ENCODE data around the gene UBQLN4.
"Not testable (repeated sequence)": the region's sequence is repeated elsewhere in the genome, so short reads cannot be mapped to it uniquely, and the experiment has no call there.

Gene UBQLN4

DNA sequence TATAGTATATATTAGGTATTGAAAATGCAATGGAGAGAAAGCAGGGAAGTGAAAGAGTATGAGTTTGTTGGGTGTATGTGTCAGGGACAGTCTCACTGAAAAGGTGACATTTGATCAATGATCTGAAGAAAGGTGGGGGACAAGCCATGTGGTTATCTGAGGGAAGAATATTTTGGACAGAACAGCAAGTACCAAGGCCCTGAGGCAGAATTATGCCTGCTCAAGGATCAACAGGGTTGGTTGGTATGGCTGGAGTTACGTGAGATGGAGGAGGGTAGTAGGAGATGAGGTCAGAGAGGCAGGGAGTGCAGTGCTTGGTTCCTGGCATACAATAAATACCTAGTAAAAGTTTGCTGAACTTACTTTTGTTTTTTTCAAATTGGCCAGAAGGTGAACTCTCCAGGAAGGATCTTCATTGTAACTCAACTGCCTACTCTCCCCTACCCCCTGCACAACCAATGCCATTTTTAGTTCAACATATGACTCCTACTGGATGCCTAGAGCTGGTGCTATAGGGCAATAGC lies 2.8 kb upstream of the UBQLN4 start:
- no peak for DNase-seq

DNA sequence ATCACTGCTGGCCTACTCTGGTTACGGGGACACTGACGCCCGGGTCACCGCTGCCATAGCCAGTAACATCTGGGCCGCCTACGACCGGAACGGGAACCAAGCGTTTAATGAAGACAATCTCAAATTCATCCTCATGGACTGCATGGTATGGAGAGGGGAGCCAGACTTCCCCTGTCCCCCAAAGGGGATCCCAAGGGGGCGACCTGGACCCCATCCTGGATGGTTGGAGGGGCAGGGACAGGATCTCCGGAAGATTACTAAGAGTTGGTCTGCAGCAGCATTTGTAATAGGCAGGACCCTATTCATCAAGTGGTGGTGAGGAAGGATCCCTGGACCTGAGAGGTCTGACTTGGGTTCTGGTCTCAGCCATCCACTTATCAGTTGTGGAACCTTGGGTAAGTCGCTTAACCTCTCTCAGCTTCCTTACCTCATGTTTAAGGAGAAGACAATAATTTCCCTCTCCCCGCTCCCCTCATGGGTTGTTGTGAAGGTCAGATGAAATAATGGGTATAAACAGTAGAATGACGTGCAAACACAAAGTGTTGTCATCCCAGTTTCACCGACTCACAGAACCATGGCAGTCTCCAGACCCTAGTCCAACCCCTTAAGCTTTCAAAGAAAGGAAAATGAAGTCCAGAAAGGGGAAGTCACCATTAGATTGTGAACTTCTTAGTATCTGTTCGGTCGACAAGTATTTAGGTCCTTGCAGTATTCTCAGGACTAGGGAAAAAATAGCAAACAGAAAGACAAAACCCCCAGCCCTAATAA lies 1.9 kb upstream of the UBQLN4 start:
- no peak for DNase-seq

DNA sequence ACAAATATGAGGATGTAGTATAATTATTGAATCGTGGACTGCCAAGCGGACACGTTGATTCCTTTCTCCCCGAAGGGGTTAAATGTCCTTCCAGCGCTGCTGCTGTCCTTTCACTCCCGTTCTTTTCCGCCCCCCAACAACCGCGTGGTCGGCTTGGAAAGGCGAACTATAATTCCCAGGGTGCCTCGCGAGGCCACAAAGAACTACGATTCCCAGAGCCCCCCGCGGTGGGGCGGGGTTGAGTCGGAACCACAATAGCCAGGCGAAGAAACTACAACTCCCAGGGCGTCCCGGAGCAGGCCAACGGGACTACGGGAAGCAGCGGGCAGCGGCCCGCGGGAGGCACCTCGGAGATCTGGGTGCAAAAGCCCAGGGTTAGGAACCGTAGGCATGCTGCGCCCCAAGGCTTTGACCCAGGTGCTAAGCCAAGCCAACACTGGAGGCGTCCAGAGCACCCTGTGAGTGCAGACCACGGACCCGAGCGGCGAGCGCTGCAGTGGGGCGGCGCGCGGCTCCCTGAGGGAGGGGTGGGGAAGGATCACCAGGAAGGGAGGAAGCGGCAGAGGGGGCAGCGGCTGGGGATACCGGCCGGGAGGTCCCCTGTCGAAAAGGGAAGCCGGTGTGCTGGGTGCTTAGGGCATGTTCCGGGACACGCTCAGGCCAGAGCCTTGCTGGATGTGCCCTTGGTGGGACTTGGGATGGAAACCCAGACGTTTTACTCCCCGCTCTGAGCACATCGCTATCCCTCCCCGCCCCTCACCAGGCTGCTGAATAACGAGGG lies 1.1 kb upstream of the UBQLN4 start, which contains the start of gene LAMTOR2:
Gene LAMTOR2, plus strand, starts transcription at position 283 of the 781 bp plus-strand sequence. Its CDS starts 108 bp downstream, at position 391.
- DNase-seq = peak; percentile 98

DNA sequence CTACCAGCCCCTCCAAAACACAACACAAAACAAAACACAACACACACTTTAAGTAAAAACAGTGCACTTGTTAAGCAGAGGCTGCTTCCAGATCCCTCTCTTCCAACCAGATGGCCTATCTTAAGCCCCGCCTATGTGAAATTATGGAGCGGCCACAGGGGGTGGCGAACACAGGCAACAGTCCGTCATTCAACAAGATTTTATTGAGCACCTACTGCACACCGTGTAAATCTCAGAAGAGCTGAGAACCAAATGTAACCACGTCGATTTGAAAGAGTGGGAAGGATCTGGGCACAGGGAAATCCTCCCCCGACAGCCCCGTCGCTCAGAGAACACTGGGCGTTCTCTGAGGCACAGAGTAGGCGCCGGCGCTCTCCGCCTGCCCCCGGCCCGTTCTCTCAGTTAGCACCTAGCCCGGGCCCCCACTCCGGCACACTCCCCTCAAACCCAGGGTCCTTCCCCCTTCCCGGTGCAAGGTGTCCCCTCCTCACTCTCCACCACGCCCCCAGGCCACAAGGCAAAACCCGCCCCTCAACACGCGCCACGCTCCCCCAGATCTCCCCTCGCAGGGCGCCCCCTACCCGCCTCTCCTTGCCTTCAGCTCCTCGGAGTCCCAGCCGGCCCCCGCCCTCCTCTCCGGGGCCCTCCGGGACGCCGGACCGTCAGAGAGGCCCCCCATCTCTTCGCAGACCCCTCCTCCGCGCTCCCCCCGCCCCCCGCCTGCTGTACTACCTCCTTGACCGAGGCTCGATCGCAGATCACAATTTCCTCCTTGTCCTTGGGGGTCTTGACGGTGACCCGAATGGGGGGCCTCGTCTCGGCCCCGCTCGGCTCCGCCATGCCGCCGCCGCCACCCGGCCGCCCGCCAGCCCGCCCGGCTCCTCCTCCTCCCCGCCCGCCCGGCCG lies 483 bp downstream of the UBQLN4 start:
- peak; percentile 73 for DNase-seq

DNA sequence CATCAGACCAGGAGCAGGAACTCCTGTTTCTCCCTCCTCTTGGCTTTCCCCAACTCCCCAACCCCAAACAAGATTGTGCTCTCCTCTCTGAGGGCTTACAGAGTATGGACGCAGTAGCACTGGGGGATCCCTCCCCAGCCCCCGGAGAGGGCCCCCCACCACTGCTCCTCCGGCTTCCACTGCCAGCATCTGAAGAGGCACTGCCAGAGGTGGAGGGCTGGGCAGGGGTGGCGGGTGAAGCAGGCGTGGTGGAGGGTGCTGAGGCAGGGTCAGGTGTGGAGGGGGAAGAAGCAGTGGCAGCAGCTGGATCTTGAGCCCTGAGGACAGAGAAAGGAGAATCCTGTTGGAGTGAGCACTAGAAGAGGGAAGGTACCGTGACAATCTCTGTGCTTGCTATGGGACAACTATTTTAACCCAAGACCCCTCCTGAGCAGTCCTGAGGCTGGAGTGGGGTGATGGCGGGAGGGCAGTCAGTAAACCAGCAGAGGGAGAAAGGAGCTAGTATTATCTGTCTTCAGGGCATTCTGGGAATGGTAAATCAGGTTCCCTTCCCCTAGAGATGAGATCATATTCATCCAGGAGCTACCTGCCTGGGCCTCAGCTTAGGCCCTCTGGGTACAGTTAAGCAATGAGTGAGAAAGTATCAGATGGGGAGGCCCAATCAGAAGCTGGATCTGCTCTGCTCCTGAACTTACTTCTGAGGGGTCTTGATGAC lies 2.4 kb downstream of the UBQLN4 start:
- no peak for DNase-seq

DNA sequence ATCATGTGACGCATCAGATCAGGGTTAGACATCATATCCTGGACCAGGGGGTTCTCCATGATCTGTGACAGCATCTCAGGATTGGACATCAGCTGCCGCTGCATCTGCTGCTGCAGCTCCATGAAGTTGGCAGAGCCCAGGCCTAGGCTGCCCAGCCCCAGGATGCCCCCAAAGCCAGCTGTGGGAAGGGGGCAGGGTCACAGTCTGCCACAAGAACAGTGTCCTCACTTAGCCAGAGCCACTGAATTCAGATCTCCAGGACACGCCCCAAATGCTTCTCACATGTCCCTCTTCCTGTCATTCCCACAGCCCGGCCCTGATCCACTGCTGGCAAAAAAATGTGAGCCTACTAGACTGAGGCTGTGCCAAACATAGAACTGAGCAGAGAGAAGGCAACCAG lies 3.2 kb downstream of the UBQLN4 start:
- DNase-seq = no peak

DNA sequence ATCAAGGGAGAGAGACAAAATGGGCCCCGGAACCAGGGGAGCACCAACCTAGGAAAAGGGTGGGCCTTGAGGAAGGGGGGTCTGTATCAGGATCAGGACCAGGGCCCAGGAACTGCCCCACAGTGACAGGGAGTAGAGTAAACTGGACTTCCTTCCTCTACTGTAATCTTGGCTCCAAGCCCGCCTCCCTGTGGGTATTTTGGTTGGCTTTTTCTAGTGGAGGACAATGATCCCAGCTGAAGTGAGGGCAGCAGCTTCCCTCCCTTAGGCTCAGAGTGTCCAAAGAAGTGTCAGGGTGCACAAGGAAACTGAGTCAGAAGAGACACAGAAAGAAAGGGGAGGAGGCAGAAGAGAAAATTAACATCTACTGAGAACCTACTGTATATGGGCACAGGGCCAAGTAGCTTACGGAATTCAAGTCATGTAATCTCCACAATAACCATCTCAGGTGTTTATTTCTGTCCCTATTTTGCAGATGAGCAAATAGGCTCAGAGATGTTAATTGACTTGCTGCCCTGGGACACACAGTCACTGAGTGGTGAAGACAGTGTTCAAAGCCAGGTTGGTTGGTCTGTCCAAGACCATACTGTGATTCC lies 4.8 kb downstream of the UBQLN4 start:
- DNase-seq = no peak

DNA sequence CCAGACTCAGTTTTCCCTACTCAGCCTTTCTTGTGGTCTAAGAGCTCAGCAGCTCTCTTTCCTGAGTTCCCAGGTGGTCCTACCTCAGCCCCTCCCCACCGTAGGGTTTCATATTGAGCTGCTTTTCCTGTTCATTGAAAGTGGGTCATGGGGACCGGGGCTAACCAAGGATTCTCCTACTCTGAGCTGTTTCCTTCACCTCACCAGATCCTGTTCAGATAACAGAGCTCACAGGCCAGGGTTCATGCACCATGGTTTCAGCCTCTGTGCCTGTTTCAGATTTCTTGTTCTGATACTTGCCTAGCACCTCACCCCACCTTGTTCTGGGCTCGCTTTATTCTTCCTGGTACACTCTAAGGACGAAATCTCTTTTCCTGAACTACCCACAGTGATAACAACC lies 8.5 kb downstream of the UBQLN4 start:
- peak; percentile 62 for DNase-seq

DNA sequence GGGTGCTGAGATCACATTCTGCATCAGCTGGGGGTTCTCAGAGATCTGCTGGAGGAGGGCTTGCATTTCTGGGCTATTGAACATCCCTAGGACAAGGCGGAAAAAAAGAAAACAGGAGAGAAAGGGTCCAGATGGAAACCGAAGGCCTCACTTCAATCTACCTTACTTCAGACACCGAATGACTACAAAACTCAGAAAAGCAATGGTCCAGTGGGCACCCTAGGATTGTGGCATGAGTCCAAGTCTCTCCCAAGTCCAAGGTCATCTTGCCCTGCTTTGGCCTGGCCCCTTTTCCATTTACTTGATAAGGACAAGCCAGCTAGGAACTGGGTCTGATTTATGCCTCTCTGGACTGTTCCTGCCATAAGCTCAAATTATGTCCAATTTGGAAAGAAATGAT lies 10.8 kb downstream of the UBQLN4 start:
- no peak for DNase-seq

DNA sequence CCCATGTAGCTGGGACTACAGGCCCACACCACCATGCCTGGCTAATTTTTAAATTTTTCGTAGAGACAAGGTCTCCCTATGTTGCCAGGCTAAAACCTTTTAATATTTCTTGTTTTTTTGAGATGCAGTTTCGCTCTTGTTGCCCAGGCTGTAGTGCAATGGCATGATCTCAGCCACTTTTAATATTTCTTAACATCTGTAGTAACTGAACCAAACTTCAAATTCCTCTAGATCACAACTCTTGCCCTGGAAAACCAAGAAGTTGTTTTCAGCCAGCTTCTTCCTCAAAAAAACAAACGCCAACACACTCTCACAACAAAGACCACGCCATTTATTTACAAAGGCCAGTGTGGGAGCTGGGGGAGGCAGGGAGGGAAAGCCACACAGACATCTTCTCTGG lies 18.6 kb downstream of the UBQLN4 start:
- DNase-seq = not testable (repeated sequence)

DNA sequence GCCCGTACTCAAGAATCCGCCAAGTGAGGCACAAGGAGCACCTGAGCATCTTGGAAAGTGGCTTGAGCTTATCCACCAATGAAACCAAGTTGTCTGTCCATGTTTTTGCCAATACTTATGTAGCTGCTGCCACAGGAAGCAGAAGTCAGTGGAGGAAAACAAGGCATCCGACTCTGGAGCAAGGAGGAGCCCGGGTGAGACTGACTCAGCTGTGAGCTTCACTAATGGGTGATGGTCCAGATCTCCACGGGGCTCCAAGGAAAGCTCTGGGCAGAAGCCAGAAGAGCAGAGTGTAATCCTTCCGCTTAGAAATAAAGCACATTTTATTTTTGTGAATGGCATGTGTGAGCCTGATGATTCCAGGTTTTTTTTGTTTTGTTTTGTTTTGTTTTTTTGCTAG lies 20.6 kb downstream of the UBQLN4 start:
- no peak for DNase-seq

DNA sequence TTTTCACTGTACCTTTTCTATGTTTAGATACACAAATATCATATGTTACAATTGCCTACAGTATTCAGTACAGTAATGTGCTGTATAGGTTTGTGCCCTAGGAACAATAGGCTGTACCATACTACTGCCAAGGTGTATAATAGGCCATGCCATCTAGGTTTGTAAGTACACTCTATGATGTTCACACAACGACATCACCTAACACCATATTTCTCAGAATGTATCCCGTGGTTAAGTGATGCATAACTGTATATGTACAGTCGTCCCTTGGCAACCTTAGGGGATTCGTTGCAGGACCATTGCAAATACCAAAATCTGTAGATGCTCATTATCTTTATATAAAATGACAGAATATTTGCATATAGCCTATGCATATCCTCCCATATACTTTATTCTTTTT lies 27.0 kb downstream of the UBQLN4 start:
- DNase-seq = peak; percentile 20

DNA sequence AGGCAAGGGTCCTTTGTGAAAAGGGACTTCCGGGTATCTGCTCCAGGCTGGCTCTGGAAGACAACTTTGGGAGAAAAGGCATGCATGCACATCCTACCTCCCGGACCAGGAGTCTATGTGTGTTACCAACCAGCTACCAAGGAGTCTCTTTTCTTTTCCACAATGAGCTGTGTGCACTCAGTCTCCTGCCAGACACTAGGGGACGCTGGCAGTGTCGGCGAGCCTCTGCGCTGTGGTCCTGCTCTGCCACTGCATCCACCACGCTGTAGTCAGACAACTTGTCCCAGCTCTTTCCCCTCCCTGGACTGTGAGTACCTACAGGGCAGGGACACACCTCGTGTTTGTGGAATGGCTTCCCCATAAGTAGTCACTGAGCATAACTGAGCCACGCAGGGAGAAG lies 27.7 kb downstream of the UBQLN4 start:
- peak; percentile 34 for DNase-seq

DNA sequence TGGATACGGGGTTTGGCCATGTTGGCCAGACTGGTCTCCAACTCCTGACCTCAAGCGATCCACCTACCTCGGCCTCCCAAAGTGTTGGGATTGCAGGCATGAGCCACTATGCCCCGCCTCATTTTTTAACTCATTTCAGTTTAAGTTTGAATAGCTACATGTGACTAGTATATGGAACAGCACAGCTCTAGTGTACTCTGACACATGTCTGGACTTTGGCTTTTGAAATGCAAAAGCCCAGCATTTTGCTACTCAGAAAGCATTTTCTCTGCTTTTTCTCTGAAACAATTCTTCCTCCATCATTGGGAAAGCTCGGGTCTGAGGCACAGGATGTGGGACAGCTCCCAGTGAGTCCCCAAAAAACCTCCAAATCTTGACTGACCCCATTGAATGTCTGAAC lies 28.8 kb downstream of the UBQLN4 start:
- no peak for DNase-seq

DNA sequence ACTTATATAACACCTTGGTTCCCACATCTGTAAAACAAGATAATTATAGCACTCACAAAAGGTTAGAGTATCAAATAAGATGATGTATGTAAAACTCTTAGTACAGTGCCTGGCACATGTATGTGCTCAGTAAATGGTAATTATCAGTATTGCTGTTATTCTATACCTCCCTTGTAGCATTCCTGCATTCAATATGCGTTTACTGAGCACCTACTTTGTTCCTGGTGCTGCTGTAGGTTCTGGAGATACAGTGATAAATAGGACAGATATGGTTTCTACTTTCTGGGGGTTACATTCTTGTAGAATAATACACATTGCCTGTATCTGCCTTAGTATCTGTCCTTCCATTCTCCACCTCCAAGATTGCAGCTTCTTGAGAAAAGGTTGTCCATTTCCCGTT lies 31.6 kb downstream of the UBQLN4 start:
- DNase-seq = no peak

DNA sequence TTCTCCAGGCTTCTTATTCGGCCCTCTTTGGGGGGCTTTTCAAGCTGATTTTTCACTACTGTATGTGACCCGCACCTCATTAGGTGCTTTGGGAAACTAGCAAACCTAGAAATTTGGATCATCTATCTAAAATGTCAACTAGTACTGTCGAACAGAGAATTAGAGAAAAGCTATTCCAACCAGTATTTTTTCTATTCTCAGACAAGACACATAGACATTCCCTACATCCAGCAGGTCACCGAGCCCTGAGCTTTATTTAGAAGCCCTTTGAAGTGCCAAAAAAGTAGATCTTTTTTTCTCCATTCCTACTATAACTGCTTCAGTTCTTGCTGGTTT lies 32.5 kb downstream of the UBQLN4 start:
- DNase-seq = no peak

DNA sequence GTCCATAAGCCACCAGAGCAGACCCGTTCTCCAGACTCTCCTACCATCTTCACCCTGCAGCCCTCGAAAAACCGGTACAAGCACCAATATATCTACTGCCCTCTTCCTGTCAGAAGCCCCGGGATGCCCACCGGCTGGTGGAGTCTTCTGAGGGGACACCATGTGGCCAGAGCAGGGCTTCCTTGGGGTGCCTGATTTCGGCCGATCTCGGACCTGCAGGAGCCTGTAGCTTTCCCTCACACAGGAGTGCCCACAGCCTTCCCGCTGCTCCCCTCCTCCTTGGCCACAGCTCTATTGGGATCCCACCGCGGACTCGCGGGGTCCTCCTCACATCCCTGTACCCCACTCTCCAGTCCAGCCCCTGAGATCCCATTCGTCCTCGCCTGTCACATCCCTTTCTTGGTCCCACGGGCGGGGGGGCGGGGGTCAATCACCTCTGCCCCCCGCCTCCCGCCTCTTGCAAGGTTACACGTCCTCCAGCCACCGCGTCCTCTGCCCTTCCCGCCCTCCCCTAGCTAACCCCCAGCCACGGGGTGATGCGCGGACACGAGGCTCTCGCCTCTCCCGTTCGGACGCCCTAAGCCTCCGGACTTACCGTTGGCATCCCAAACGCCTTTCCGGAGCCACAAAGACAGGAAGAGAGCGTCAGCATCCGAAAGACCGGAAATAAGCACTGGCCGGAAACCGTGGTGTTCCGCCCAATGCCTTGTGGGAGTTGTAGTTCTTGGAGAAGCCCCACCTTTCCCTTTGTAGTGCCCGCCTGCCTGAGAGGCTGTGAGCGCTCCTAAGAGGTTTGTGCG lies 33.1 kb downstream of the UBQLN4 start, which contains the start of gene SSR2:
Gene SSR2, minus strand, starts transcription at position 659 of the 800 bp plus-strand sequence. CDS start 784 bp downstream, outside the sequence.
- peak; percentile 94 for DNase-seq

DNA sequence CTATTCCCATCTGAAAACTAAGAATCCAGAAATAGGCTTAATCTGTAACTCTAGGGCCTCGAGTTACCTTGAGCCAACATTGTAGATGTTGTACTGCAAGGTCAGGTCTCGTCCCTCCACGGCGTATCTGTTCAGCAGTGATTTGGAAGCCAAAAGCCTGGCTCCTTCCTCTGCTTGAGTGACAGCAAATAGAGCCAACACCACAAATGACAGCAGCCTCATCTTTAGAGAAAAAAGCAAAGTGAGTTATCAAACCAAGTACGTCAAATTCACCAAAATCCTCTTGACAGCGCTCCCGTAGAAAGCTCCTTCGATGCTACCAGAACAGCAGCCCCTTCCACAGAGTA lies 33.7 kb downstream of the UBQLN4 start:
- no peak for DNase-seq

DNA sequence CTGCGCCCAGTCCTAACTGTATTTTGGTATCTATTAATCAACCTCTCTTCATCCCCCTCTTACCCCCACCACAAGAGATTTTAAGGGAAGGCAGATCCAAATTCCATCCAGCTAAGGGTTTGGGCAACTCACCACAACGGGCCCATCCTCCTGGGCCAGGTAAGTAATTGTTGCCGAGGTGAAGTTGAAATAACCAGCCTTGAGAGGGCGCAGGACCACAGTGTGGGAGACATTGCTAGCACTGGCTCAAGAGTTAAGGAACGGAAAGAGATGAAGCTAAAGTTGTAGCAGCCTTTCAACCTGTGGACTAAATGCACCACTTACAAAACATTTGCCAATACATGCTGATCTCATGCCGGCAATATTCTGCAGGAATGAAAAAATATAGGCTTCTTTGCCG lies 38.8 kb downstream of the UBQLN4 start:
- no peak for DNase-seq

DNA sequence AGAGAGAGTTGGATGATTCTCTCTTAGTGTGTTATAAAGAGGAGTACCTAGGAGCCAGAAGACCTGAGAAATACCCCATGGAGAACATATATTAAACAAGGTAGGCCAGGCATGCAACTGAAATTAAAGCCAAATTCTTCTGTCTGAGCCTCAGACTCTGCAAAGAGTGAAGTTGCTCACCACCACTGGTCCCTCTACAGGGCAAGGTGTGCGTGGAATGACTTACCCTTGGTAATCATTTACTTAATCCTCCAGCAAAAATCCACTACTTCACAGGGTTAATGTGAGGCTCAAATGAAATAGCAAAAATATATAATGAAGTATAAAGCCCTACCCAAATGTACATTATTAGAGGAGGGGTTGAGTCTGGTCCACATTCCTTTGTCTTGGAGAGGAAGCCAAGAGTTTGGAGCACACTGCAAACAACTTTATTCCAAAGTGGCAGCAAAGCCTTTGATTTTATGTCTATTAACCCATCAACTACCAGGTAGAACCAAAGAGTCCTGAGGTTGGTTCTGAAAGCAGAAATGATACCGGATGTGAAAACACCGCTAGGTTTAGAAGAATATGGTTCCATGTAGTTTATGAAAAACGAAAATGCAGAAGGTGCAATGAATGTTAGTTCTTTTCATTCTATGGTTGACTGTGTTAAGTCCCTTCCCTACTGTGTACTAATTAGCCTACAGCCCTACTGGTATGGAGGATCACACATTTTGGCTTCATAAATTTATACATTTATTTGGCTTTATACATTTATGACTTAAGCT lies 41.4 kb downstream of the UBQLN4 start:
- no peak for DNase-seq

Data from activated CD4-positive, alpha-beta T cell treated with anti-CD3 and anti-CD28 coated beads, Interleukin-10, Interleukin-2, amounts not matched to agents 100 ng/mL and 50 ng/mL, durations not matched to agents 16 hours and 8 hours (primary cell).